Cardiac muscle cell (in vitro differentiated cells and primary cell): ENCODE data around the gene GPR142. TPM values are rescaled to one million over a fixed set of nuclear protein-coding genes. Genes with fewer than 3 reads are reported as not detected.

Experiments
- DNase-seq, 2 donors: peaks; one replicate each; pipeline versions ENCODE4 v3.0.0 to v3.0.0-alpha.2; 2010 to 2017; ENCODE audit warnings: low read depth in 1 of 2, low spot score in 1 of 2
- H3K27ac ChIP-seq: fragments of 200-600 bp; sonication (generic); 2 replicates; pipeline ENCODE4 v1.5.1; 2016
- H3K27me3 ChIP-seq: fragments of 200-600 bp; sonication (generic); 2 replicates; pipeline ENCODE4 v1.6.0; 2016; ENCODE audit warnings: control low read depth
- H3K36me3 ChIP-seq: fragments of 200-600 bp; sonication (generic); 2 replicates; pipeline ENCODE4 v1.5.1; 2016; ENCODE audit warnings: control low read depth
- H3K4me1 ChIP-seq: fragments of 200-600 bp; sonication (generic); 2 replicates; pipeline ENCODE4 v1.8.1; 2017; ENCODE audit warnings: low read depth, mild to moderate bottlenecking, mixed run types
- H3K4me3 ChIP-seq: fragments of 200-600 bp; sonication (generic); 2 replicates; pipeline ENCODE4 v1.5.1; 2016; ENCODE audit warnings: mild to moderate bottlenecking
- H3K9me3 ChIP-seq: fragments of 200-600 bp; sonication (generic); 2 replicates; pipeline ENCODE4 v1.5.1; 2017; ENCODE audit warnings: low read depth, mild to moderate bottlenecking, control low read depth
- polyA plus RNA-seq: library from polyadenylated mRNA; unstranded; fragments of >200 nt; fragmentation: Nextera tagmentation; extraction: Ambion mirVana; gene quantifications from 2 replicates; pipeline ENCODE4 v1.2.1, GENCODE V29; 2016
- total RNA-seq: library from RNA; depleted of rRNA; stranded (reverse); fragments of >200 nt; gene quantifications from 2 replicates; pipeline ENCODE4 v1.2.3, GENCODE V29; 2016
- TF ChIP-seq, protein P1 (sequence below): IDR thresholded peaks from 2 replicates; pipeline ENCODE4 v1.5.1; 2012; ENCODE audit warnings: low read depth, mild to moderate bottlenecking, low read length

The GPR142 gene
- total and polyA plus RNA-seq, 2 experiments from 2014 or later: not detected

DNA sequence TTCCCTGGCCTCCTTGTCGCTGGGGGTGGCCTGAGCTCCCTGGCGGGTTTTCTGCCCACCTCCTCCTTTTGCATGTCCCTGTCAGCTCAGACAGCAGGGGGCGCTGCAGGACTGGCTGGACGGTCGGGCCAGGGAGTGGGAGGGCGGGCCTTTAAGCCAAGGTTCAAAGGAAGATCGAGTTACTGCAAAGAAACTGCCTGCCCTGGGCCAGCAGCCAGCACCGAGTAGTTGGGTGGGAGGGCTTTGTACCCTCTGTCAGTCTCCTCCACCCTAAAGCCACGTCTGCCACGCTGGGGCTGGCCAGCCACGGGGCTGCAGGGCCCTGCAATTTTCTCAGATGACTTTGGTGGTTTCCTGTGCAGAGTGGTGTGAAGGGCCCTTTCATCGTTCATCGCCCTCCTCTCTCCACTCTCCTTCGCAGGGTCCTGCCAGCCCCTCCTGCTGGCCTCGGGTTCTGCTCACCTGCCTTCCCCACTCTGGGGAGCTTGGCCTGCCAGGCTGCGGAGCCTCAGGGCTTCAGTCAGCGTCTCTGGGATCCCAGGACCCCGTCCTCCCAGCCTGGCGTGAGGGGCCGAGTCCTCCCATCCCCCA lies 12.3 kb downstream of the GPR142 start:
- DNase-seq: peak; percentile 91 to 92
- TF ChIP-seq, protein P1, sequence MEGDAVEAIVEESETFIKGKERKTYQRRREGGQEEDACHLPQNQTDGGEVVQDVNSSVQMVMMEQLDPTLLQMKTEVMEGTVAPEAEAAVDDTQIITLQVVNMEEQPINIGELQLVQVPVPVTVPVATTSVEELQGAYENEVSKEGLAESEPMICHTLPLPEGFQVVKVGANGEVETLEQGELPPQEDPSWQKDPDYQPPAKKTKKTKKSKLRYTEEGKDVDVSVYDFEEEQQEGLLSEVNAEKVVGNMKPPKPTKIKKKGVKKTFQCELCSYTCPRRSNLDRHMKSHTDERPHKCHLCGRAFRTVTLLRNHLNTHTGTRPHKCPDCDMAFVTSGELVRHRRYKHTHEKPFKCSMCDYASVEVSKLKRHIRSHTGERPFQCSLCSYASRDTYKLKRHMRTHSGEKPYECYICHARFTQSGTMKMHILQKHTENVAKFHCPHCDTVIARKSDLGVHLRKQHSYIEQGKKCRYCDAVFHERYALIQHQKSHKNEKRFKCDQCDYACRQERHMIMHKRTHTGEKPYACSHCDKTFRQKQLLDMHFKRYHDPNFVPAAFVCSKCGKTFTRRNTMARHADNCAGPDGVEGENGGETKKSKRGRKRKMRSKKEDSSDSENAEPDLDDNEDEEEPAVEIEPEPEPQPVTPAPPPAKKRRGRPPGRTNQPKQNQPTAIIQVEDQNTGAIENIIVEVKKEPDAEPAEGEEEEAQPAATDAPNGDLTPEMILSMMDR: peak; percentile 80
- H3K4me3 ChIP-seq: no peak overlapping the region
- H3K9me3 ChIP-seq: no peaks in the 10 kb centered on the region
- H3K4me1 ChIP-seq: peaks cover 13% of the 10 kb centered on the region
- no peak overlapping the region for H3K27ac ChIP-seq
- H3K36me3 ChIP-seq: no peaks in the 10 kb centered on the region
- peaks cover 13% of the 10 kb centered on the region for H3K27me3 ChIP-seq

DNA sequence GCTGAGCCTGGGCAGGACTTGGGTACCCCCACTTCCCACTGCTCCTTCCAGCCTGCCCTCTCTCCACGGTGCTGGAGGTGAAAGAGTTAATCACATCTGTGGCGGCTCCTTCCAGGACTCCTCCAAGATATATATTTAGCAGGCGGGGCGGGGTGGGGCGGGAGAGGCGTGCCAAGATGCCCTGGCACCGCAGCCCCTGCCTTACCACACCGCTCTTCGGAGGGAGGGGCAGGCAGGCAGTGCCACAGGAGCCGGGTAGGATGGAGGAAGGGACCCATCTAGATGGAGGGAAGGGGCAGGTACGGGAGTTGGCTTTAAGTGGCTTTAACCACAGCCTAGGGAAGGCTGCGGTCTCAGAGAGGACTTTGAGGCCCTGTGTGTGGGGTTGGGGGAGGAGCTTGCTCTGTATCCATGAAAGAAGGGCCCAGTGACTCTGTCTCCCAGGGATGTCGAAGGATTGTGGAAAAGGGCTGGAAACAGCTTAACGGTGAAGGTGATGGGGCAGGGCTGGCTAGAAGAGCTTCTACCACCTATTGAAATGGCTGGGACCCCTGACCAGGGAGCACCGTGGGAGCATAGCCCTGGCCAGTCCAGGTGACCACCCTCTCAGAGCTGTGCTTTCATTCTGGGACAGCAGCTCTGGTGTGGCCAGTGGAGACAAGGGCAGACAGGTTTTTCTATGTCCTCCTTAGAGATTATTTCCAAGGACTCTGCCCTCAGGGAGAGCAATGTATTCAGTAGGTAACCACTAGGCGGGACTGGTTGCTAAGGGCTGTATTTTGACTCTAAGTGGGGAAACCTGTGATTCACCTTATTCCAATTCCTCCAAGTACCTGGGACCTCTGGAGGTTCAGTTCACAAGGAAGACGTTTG lies 13.0 kb downstream of the GPR142 start:
- DNase-seq: peak in 1 of 2 donors; percentile 34
- TF ChIP-seq, protein P1: no peak
- Histone ChIP-seq H3K27ac (no peak overlapping the region), H3K27me3 (peaks cover 13% of the 10 kb centered on the region), H3K4me1 (peaks cover 13% of the 10 kb centered on the region), H3K4me3 (no peak overlapping the region), H3K36me3 (no peaks in the 10 kb centered on the region), H3K9me3 (no peaks in the 10 kb centered on the region)

DNA sequence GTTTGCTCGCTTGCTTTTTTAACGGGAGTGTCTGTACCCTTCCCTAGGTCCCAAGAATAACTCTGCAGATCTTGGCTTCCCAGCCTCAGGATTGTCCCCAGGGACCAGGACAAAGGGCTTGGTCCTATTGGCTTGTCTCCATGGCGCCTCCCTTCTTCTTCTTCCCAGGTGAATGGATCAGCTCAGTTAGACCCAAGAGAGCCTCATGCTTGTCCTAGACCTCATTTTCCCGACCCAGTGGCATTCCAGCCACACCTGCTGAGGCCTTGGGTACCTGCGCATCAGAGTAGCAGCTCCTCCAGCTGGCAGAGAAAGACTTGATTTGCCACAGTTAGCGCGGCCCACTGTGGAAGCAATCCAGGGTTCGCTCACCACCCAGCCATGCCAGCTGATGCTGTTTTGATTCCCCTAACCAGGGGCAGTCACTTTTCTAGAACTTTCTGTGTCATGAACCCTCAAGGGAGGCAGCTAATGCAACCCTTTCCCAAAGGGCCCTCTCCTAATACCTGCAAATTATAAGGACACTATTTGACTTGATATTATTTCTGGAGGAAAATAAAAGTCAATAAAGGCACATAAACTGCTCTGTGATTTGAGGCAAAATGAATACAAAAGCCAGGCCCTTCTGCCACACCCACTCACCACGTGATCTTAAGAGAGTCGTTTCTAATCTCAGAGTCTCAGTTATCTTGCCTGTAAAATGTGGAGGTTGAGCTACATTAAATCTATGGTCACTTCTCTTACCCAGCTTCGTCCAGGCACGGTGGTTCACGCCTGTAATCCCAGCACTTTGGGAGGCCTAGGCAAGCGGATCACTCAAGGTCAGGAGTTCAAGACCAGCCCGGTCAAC lies 13.9 kb downstream of the GPR142 start:
- Histone ChIP-seq H3K27ac (no peak overlapping the region), H3K9me3 (no peaks in the 10 kb centered on the region), H3K27me3 (peaks cover 11% of the 10 kb centered on the region), H3K36me3 (no peaks in the 10 kb centered on the region), H3K4me3 (no peak overlapping the region), H3K4me1 (peaks cover 13% of the 10 kb centered on the region)
- TF ChIP-seq, protein P1: no peak
- DNase-seq: no peak

DNA sequence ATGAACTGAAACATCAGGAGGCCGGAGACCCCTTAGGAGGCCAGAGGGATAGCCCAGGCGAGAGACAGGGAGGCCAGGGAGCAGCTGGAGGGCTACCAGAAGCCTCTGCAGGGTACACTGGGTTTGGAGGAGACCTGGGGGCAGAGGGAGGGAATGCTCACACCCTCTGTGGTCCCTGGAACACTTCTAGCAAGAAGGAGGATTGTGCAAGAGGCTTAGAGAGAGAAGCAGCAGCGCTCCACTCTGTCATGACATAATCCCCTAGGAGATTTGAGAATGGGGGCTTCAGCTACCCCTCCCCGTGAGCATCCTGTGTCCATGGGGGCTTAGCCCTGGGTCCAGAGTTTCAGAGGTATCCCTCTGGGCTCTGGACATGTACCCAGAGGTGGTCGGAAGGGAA lies 15.8 kb downstream of the GPR142 start:
- H3K4me3 ChIP-seq: no peak overlapping the region
- no peak for DNase-seq
- TF ChIP-seq, protein P1: no peak
- peaks cover 19% of the 10 kb centered on the region for H3K4me1 ChIP-seq
- no peak overlapping the region for H3K27ac ChIP-seq
- no peaks in the 10 kb centered on the region for H3K27me3 ChIP-seq
- H3K36me3 ChIP-seq: no peaks in the 10 kb centered on the region
- no peaks in the 10 kb centered on the region for H3K9me3 ChIP-seq

DNA sequence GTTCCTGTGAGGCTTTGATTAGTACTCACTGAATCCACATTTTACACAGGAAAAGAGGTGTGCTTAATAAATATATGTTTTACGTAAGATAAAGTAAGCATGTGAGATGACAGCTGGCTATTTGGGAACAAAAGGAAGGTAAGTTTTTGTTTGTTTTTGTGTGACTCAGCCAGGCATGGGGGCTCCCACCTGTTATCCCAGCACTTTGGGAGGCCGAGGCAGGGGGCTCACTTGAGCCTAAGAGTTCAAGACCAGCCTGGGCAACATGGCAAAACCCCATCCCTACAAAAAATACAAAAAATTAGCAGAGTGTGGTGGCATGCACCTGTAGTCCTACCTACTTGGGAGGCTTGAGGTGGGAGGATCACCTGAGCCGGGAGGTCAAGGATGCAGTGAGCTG lies 17.9 kb downstream of the GPR142 start:
- DNase-seq: no peak
- Histone ChIP-seq H3K4me1 (peaks cover 21% of the 10 kb centered on the region), H3K4me3 (no peak overlapping the region), H3K27ac (no peak overlapping the region), H3K27me3 (no peaks in the 10 kb centered on the region), H3K36me3 (no peaks in the 10 kb centered on the region), H3K9me3 (no peaks in the 10 kb centered on the region)
- TF ChIP-seq, protein P1: no peak
